Right lobe of liver (tissue), 4 donors: ENCODE data around the gene NKAIN2.
A peak's percentile ranks its signal among the peaks of the same experiment; 100 is the strongest.

Experiments used
- POLR2A ChIP-seq: fragments of 450-650 bp; IDR thresholded peaks from one replicate; pipeline ENCODE4 v1.6.1; 2017; ENCODE audit warnings: antibody characterized with exemption, mild to moderate bottlenecking
- TF ChIP-seq, protein P1 (sequence below), 4 donors: fragments of 200-600 bp in 3 of 4; fragments of 450-650 bp in 1 of 4; IDR thresholded peaks; one replicate each; pipeline versions ENCODE4 v1.5.1 to v1.8.0; 2016 to 2022; ENCODE audit warnings: antibody characterized with exemption in 4 of 4, mild to moderate bottlenecking in 2 of 4
- donor health status: DM: no; HTN: no; CAD: no.
- donor health status: DM: no; HTN: no; CAD: no.
- donor health status: DM: no; HTN: yes; CAD: no.

DNA sequence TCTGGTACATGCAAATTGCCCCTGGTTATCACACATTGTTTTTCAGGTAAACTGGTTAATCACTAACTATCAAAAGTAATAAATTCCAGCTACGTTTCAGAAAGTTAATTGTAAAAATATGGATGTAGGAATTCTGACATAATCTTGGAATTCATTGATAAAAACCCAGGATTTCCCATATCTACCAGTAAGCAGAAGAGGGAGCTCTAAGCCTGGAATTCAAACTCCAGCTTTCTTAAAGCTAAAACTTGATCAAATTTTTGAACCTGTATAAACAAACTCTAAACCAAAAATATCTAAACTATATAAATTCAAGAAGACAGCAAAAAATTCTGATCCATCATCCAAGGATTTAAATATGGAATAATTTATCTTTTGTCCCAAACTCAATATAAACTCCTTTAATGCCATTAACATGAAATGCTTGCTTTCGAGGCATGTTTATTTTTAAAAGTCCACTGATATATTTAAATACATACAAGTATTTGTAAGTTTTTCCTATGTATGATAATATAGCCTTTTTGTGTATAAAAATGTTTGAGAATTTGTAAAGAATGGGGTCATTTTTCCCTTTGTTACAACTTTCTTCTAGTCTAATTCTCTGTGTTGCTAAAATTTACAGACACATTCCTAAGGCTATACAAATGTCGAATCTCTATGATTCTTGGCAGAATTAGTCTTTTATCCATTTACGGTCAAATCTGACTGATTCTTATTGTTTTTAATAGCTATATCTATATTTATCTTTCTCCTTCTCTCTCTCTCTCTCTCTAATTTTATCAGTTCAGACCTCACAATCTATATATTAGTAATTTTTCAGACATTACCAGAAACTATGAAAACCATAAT, 1067.2 kb downstream of the NKAIN2 start:
- TF ChIP-seq, protein P1, sequence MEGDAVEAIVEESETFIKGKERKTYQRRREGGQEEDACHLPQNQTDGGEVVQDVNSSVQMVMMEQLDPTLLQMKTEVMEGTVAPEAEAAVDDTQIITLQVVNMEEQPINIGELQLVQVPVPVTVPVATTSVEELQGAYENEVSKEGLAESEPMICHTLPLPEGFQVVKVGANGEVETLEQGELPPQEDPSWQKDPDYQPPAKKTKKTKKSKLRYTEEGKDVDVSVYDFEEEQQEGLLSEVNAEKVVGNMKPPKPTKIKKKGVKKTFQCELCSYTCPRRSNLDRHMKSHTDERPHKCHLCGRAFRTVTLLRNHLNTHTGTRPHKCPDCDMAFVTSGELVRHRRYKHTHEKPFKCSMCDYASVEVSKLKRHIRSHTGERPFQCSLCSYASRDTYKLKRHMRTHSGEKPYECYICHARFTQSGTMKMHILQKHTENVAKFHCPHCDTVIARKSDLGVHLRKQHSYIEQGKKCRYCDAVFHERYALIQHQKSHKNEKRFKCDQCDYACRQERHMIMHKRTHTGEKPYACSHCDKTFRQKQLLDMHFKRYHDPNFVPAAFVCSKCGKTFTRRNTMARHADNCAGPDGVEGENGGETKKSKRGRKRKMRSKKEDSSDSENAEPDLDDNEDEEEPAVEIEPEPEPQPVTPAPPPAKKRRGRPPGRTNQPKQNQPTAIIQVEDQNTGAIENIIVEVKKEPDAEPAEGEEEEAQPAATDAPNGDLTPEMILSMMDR (IDR thresholded peaks at IDR 0.05): peak; percentile 75 to 79 (median 77)
- no peak for TF ChIP-seq POLR2A
